HepG2 (cell line): Measurements from ENCODE around the gene LTA4H.

Experiments used
- CTCF ChIP-seq: sonication (generic); formaldehyde crosslinking; IDR thresholded peaks from 2 replicates; pipeline ENCODE4 v1.5.0; 2020; ENCODE audit warnings: mild to moderate bottlenecking, missing genetic modification reagents, moderate library complexity
- NR2F6 ChIP-seq, 2 experiments: IDR thresholded peaks; 2 replicates each; pipeline ENCODE4 v1.6.1; 2016; ENCODE audit warnings: antibody characterized with exemption in 1 of 2, mild to moderate bottlenecking in 1 of 2
- TRIM24 ChIP-seq: sonication (generic); formaldehyde crosslinking; IDR thresholded peaks from 2 replicates; pipeline ENCODE4 v1.8.0; 2022; ENCODE audit warnings: mild to moderate bottlenecking, missing genetic modification reagents
- ZNF704 ChIP-seq: sonication (generic); formaldehyde crosslinking; IDR thresholded peaks from 2 replicates; pipeline ENCODE4 v1.8.1; 2023; ENCODE audit warnings: mild to moderate bottlenecking, inconsistent platforms, moderate library complexity, missing genetic modification reagents, borderline replicate concordance
- ZNF790 ChIP-seq: sonication (generic); formaldehyde crosslinking; IDR thresholded peaks from 2 replicates; pipeline ENCODE4 v1.8.0; 2022; ENCODE audit warnings: missing genetic modification reagents, mild to moderate bottlenecking, borderline replicate concordance

GRCh38 chr12:96014943-96015599 is 20.3 kb downstream of the LTA4H start:
- TF ChIP-seq NR2F6 (IDR thresholded peaks at IDR 0.05): no peak
- no peak for TF ChIP-seq NR2F6 (CRISPR knock-in tag; IDR thresholded peaks at IDR 0.05)
- no peak for TF ChIP-seq ZNF704 (CRISPR knock-in tag)
- TF ChIP-seq CTCF (CRISPR knock-in tag): no peak
- TF ChIP-seq ZNF790 (CRISPR knock-in tag): no peak
- no peak for TF ChIP-seq TRIM24 (CRISPR knock-in tag)
